Measurements from ENCODE around the gene DPP7. TPM values are rescaled to one million over a fixed set of nuclear protein-coding genes. Genes with fewer than 3 reads are reported as not detected.
A peak's percentile ranks its signal among the peaks of the same experiment; 100 is the strongest.

The DPP7 gene
- total and polyA plus RNA-seq, 8 donors: 87.3 to 526 (median 104) TPM

DNA sequence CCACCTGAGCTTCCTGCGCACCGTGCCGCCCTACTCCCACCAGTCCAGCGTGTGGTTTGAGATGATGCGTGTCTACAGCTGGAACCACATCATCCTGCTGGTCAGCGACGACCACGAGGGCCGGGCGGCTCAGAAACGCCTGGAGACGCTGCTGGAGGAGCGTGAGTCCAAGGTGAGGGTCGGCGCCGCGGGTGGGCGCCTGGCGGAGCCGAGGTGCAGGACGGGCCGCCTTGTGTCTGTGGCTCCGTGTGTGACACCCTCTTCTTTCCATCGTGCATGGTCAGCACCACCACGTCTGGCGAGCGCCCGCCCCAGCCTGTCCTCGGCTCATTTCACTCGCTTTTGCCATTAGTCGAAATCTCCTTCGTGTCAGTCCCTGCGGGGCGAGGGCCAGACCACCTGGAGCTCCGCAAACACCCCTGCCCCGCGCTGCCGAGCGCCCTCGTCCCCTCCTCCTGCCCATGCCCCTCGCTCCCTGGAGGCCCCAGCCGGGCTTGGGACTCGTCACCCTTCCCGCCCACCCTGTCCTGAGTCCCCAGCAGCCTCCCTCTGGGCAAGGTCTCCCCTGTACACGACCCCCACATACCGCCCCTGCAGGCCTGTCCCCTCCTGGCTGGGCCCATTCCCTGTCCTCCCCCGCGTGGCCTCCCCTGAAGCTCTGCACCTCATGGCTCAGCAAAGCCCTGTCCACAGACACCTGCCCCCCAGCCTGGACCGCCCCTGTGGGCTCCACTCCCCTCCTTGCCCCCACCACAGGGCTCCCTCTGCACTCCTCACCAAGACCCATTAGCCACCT, 31.4 kb upstream of the DPP7 start:
- no peak for TF ChIP-seq CTCF (IDR thresholded peaks at IDR 0.05)
- Histone ChIP-seq H3K27me3 (no peaks in the 10 kb centered on the region), H3K4me1 (no peaks in the 10 kb centered on the region), H3K27ac (no peak overlapping the region), H3K9me3 (no peaks in the 10 kb centered on the region), H3K4me3 (no peak overlapping the region), H3K36me3 (no peaks in the 10 kb centered on the region)
- WGBS, 2 donors: 34 to 45% methylated on average over 33 to 48 of the region's 49 CpGs
- DNase-seq (peak in 2 of 6 donors; percentile 27 to 60), FAIRE-seq (no peak), ATAC-seq (no peak)
- intact Hi-C loops (cut with DNase I): no loop called here

DNA sequence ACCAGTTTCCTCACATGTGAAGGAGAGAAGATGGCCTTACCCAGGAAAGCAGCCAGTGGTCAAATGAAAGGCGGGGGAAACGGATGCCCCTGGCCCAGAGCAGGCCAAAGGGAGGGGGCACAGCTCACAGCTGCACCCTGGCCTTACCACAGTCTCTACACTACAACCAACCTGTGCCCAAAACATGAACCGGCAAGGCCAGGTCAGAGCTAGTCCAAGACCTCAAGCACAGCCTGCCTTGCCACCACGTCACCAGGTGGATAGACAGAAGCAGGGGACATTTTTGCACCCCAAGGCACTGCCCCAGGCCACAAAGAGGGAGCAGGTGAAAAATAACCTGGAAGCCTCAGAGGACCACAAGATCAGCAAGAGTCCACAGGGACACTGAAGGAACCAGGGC, 28.9 kb upstream of the DPP7 start:
- intact Hi-C loops (cut with DNase I): no loop called here
- no peak overlapping the region for H3K4me3 ChIP-seq
- peaks cover 0 to 3% (median 0%) of the 10 kb centered on the region in 4 donors for H3K27me3 ChIP-seq
- no peak overlapping the region for H3K27ac ChIP-seq
- peaks cover 0 to 3% (median 0%) of the 10 kb centered on the region in 3 donors for H3K4me1 ChIP-seq
- TF ChIP-seq CTCF (IDR thresholded peaks at IDR 0.05): no peak
- DNase-seq (peak in 1 of 6 donors; percentile 11), ATAC-seq (no peak), FAIRE-seq (no peak)
- 57 to 68% methylated on average over 4 of the region's 4 CpGs for WGBS, 2 donors
- no peaks in the 10 kb centered on the region for H3K9me3 ChIP-seq
- H3K36me3 ChIP-seq: no peaks in the 10 kb centered on the region

DNA sequence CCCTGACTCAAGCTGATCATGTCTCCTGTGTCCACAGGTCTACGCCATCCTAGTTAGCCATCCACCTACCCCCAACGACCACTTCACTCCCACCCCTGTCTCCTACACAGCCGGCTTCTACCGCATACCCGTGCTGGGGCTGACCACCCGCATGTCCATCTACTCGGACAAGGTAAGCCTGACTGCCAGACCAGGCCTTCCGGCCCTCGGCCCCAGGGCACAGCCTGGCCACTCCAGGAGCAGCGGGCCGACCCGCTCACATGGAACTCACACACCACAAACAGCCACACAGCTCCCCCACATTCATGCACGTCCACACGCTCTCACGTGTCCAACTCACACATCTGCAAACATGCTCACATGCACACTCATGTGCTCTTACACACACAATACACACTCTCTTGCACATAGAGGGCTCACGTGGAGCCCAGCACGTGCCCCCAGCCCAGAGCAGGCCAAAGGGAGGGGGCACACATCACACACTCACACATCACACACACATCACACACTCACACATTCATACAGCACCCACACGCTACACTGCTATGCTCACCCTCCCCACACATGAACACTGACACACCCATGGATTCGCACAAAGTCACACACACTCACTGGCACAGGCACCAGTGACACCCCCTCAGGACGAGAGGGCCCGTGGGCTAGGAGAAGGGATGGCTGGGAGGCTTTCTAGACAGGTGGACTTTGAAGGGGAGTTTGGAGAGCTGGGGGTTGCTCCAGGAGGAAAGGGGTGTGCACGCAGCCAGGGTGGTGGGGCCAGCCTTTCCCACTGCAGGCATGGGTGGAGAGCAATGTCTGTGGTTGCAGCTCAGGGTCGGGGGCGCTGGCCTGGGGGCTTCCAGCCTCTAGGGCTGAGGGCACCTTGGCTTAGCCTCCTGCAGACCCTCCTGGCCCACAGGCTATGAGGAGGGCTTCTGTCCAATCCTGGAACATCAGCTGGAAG, 27.7 kb upstream of the DPP7 start:
- intact Hi-C loops (cut with DNase I): no loop called here
- Histone ChIP-seq H3K4me1 (peaks cover 0 to 3% (median 0%) of the 10 kb centered on the region in 3 donors), H3K27me3 (peaks cover 0 to 7% (median 4%) of the 10 kb centered on the region in 4 donors), H3K27ac (no peak overlapping the region), H3K36me3 (no peaks in the 10 kb centered on the region), H3K9me3 (no peaks in the 10 kb centered on the region), H3K4me3 (no peak overlapping the region)
- 63 to 69% methylated on average over 23 to 24 of the region's 24 CpGs for WGBS, 2 donors
- peak in 1 of 6 donors; percentile 41 for DNase-seq
- ATAC-seq: no peak
- no peak for FAIRE-seq
- TF ChIP-seq CTCF (IDR thresholded peaks at IDR 0.05): no peak

- Histone ChIP-seq H3K36me3 (no peaks in the 10 kb centered on the region), H3K9me3 (no peaks in the 10 kb centered on the region), H3K4me3 (no peak overlapping the region), H3K27me3 (peaks cover 0 to 7% (median 4%) of the 10 kb centered on the region in 4 donors), H3K27ac (no peak overlapping the region), H3K4me1 (peaks cover 0 to 3% (median 0%) of the 10 kb centered on the region in 3 donors)
- 72 to 84% methylated on average over 17 of the region's 17 CpGs for WGBS, 2 donors
- intact Hi-C loops (cut with DNase I): no loop called here
- no peak for ATAC-seq
- no peak for TF ChIP-seq CTCF (IDR thresholded peaks at IDR 0.05)
- no peak for FAIRE-seq
- peak in 1 of 6 donors; percentile 54 for DNase-seq
Measured at GRCh38 chr9:137141050-137141810, 26.7 kb upstream of the DPP7 start.

All from pancreas (tissue), 10 donors.